GM18858 (cell line): ENCODE measurements around the gene NELL2.

Experiments
- ATAC-seq: cut with Tn5 transposase; IDR thresholded peaks from one replicate; pipeline ENCODE4 v1.9.1; 2021; ENCODE audit not compliant: unreplicated experiment

Gene NELL2

DNA sequence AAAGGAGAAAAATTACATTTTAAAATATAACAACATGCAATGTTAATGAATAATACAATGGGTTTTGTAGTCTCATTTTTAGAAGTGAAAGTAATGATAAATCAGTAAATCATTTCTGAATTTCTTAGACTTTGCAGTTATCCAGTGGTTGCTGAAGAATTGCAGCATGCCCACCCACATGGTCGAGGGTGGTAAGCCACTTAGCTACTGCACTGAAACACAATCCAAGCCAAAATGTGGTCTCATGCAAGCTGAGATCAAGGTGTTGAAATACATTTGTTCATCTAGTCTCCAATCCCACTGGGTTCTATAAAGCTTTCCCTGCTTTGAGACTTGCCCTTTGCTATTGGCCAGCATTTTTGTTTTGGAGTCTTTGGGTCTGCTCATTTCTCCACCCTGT lies 247.9 kb downstream of the NELL2 start:
- ATAC-seq: no peak

DNA sequence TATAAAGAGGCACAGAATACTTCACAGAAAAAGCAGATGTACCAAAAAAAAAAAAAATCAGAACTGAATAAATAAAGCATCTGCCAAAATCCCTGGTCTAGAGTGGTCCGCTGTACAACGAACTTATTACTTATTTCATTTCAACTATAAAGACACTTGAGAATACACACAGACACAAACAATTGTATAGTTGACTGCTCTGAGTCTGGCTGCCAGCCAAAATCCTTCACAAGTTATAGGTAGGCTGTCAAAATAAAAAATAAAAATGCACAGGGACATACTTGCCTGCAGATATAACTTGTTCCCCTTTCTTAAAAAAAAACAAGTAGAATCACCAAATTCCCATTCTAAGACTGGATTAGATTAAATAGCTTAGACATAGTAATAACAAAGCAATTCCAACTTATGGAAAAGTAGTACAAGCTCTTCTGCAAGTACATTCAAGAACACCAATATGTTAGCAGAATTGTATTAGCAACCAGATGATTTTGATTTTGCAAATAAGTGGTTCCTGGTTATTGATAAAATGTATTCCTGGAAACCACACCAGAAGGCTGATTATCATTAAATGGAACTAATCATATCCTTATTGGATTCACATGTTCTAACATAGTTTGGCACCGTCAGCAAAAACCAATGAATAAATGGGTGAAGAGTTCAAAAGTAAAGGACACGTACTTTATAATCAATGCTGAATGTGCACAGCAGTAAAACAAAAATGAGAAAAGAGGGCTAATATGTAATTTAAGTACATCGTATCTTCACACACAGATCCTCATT lies 248.5 kb downstream of the NELL2 start:
- ATAC-seq: no peak

DNA sequence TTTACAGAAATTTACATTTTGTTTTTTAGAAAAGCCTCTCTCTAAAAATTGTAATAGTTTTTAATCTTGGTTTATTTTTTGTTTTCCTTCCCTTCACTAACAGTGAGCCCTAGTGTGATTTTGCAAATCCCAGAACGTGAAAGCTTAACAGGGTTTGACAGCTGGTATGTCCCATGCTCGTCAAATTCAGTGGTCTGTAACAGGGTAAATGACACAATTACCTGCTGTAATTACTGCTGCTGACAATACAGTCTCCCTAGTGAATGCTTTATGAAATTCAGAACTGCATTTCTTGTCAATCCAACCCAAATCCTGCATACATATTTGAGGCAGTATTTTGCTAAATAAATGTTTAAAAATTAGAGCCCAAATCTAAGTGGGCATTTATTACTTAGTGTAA lies 249.2 kb downstream of the NELL2 start:
- ATAC-seq: no peak

DNA sequence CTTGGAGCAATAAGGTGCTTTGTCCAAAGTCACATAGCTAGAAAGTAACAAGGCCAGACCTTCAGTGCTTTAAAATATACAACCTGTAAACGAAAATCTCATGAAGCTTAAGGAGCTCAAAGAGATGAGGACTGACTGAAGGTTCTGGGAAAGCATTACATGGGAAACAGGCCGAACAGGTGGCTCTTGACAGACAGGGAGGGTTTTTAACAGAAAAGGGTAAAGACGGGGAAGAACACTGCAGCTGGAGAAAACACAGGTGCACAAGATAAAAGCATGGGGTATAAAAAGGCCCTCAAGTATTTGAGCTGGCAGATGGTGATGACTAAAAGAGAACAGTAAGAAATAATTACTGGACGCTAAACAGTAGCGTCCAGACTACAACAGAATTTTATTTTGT lies 257.2 kb downstream of the NELL2 start:
- ATAC-seq: no peak

DNA sequence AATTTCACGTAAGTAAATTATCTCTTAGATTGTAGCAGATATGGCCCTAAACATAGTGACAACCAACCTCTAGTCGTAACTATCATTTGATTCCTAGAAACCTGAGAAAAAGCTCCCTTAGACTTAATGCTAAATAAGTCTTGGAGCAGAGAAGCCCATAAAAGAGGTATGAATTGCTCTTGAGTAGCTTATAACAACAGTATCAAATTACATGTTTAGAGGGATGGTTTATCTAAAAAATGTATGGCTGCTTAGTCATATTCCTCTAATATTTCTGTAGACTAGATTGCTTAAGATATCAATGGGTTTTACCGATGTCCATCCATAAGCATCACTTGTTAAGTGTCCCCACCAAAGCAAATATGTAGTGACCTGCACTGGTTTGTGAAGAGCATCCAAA lies 259.7 kb downstream of the NELL2 start:
- ATAC-seq: no peak

DNA sequence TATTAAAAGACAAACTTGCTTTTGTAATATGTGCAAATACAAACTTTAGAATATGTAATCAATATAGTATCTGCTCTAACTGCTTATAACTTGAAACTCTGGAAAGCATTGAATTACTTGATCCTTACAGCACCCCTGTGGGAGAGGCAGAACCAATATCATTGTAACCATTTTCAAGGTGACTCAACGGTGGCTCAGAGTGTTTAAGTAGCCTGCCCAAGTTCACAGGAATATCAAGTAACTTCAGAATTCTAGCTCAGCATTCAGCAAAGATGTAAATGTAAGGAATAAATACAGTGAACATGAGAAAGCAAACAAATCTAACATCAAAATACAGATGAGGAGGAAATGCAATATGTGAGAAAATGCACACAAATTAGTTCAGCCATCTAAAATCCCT lies 264.6 kb downstream of the NELL2 start:
- no peak for ATAC-seq

DNA sequence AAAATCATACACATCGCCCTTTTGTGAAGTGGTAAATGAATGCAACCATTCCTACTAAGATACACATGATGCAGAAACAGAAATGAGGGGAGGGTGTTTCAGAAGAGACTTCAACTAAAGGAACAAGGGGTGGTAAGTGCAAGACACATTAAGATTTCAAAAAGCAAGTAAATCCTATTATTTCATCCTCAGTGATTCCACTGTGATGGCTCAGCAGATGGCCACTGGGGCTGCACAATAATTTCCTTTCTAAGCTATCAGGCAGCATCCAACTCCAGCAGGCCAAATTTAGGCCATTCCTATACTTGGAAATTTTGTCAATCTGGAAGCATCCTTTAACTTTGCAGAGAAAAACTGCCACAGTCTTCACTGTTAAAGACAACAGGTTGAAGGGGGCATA lies 272.4 kb downstream of the NELL2 start:
- no peak for ATAC-seq

DNA sequence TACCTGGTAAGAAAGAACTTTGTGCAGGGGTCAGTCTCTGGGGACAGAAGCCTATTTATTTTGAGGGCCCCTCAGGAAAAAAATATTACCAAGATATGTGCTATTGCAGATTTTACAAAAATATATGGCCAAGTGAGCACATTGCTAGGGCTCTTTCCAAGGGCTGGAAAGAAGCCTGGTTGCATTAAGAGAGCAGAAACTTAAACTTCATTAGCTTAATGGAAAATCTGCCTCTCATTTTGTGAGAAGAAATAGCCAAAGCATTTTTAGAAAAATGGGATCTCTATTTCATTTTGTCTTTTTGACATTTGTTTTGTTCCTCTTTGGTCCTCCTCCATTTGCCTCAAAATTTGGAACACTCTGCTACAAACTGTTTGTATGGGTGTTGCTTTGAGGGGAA lies 283.5 kb downstream of the NELL2 start:
- ATAC-seq: no peak

DNA sequence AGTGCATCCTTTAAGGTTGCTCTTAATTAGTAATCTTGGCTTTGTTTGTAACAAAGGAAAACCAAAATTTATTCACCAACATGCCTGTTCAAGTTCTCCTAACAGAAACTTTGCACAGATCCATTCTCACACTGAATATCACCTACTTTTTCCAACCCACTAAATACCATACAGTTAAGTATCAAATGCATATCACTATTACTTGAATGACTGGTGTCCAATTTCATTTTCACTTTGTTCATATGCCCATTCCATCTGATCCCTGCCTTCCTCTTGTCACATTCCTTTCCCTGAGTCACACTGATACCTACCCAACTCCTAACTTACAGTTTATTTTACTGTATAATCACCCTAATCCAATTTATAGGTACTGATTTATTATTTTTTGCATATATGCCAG lies 286.4 kb downstream of the NELL2 start:
- ATAC-seq: no peak

DNA sequence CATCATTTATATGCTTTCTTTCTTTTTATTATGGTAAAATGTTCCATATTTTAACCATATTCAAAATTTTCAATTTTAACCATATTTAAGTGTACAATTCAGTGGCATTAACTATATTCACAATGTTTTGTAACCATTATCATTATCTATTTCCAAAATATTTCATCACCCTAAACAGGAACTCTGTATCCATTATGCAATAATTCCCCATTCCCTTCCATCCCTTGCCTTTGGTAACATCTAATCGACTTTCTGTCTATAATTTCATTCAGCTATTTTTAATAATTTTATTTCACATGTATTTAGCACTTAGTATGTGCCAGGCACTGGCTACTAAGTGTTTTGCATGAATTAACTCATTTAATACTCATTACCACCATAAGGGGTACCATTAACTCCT lies 287.5 kb downstream of the NELL2 start:
- ATAC-seq: no peak

DNA sequence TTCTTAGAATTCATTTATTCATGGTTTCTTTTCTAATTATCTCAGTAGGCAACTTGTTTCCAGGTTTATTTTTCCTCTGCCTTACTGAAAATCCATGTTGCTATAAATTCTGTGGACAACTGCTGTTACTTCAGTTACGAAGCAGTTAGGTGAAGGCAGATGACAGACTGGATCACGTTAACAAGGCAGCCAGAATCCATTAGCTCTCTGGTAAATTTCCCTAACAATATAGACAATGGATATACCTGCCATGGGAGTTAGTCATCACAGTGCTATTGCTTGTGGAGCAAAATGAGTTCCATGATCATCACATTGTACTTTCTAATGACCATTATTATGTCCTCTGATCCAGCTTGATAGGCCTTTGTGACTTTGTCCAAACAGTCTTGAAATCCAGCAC lies 291.5 kb downstream of the NELL2 start:
- ATAC-seq: no peak

DNA sequence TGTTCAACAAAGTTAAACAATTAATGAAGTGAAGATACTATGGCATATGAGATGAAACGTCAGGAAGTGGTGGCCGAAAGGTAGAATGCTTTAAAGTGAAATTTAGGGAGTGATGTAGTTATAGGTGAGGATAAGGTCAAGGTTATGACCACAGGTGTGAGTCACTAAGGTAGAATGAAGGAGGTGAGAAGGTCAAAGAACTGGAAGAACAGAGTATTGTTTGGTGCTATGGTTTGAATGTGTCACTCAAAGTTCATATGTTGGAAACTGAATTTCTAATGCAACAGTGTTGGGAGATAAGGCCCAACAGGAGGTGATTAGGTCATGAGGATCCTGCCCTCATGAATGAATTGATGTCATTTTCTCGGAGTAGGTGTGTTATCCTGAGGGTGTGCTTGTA lies 293.6 kb downstream of the NELL2 start:
- no peak for ATAC-seq

DNA sequence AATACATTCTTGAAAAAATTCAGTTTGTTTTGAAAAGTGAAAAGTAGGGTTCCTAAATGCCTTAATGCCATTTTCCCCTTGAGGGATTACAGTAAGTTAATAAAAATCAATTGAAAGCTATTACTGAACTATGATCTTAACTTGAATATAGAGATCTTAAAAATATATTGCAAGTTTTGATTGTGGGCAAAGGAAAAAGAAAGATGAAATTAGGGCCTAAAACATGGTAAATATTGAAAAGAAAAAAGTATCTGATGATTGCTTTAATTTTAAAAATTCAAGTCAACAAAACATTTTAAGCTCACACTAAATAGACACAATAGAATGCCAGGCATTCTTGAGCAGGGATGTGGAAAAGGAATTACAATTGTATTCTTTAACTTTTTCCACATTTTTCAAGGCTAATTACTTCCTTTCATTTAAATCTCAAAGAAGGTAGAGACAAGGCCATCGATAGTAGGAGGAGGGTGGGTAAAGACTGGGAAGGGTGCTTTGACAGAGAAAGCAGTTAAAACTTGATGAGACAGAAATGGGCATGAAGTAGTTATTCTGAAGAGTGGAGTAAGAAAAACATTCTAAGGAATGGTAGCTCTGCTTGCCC lies 294.4 kb downstream of the NELL2 start:
- no peak for ATAC-seq

DNA sequence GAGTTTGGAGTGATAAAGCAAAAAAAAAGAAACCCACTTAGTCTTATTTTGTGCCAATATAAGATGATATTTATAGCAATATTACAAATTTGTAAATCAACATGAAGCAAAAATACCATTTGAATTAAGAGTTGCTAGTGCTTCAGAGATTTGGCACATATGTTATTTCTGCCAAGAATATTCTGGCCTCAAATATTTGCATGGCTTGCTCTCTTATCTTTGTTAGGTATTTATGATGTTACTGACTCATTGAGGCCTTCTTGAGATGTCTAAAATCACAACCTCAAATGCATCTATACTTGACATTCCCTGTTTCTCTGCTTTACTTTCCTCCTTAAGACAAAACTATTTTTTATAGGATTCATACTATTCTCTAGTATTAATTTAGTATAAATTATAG lies 301.5 kb downstream of the NELL2 start:
- ATAC-seq: no peak

DNA sequence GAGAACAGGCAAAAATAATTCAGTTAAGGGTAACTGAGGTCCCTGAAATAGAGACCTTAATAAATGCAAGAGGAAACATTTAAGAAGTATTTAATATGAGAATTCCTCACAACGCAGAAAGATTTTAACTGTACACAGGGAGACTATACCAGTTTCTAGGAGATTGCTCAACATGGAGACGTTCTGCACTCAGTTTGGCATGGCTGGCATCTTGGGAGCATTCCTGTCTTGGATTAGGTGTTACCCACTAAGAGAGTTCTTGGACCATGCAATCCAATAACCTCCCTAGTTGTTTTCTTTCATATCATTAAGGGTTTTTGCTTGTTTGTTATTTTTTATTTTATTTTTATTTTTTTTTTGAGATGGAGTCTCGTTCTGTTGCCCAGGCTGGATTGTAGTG lies 302.4 kb downstream of the NELL2 start:
- ATAC-seq: no peak

DNA sequence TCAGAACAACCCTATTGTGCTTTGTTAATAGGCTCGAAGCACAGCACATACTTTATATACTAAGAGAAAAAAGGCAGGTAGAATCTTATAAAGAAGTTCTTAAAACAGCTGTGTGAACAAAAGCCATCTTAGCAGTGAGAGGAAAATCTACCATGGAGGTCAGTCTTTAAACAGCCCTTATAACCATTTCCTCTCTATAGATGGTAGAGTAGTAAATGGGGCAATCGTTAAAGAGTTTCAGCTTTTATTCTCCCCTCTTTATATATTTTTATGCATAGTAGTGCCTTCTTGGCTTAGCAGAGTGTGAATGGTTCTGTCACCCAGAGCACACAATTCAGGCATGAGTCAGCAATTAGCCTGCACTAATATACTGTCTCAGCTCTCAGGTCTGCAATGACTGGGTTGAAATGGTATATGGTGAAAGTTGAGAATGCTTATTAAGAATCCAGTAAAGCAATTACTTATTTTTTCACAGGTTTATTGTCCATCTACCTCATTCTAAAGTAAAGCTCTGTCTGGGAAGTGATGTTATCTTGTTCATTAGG lies 305.0 kb downstream of the NELL2 start:
- no peak for ATAC-seq

DNA sequence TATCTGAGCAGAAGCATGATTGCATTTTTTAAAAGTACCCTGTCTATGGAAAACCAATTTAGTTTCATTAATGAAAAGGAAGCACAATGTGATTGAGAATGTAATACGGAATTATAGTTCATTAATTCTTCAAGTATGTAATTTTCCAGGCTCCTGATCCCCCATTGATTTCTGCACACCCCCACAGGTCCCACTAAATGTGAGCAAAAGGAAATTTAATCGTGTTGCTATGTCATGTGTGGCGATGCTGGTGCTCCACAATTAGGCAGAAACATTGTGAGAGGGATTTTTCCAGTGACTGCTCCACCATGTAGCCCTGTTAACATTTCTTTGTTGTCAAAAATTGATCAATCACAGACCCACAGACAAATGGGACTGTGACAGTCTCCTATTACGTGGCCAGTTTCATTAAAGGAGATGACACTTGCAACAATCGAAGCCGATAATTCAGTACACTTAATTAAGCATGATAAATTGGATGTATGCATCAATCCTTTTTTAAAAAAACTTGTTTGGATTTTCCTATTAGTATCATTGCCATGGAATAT lies 306.0 kb downstream of the NELL2 start:
- no peak for ATAC-seq

DNA sequence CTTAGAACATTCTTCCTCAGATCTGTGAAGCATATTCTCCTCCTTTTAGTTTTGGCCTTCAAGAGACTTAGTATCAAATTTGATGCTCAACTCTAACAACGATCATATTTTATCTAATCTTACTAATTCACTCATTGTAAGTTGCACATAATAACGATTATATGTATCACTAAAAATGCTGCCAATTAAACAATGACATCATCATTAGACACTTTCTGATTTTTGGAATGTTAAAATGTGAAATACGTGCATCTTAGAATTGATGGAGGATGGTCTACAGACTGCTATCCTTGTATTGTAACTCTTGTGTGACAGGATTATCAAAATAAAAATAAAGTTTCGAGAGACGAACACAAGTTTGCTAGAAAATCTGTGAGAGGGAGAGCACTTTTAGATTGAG lies 311.0 kb downstream of the NELL2 start:
- no peak for ATAC-seq

DNA sequence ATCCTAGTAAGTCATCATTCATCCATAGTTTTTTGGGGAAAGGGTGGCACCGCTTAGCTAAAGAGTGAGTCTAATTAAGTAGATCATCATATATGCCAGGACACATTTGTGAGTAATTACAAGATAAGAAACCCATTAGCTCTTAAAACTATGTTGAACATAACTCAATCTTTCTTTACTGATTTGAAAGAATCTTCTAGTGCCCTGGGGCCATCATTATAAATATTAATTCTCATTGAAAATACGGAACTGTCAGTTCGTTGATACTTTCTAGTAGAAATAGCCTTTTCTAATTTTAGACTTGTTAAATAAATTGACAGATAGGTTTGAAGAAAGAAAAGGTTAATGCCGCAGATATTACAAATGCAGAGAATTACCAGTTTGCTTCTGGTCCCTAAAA lies 312.6 kb downstream of the NELL2 start:
- no peak for ATAC-seq

DNA sequence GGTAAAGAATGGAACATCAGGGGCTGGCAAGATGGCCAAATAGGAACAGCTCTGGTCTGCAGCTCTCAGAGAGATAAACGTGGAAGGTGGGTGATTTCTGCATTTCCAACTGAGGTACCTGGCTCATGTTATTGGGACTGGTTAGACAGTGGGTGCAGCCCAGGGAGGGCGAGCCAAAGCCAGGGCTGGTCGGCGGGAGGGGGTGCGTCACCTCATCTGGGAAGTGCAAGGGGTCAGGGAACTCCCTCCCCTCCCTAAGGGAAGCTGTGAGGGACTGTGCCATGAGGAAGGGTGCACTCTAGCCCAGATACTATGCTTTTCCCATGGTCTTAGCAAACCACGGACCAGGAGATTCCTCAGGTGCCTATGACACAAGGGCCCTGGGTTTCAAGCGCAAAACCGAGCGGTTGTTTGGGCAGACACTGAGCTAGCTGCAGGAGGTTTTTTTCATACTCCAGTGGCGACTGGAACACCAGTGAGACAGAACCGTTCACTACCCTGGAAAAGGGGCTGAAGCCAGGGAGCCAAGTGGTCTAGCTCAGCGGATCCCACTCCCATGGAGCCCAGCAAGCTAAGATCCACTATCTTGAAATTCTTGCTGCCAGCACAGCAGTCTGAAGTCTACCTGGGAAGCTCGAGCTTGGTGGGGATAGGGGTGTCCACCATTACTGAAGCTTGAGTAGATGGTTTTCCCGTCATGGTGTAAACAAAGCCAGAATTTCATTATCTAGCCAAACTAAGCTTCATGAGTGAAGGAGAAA lies 317.6 kb downstream of the NELL2 start:
- no peak for ATAC-seq

DNA sequence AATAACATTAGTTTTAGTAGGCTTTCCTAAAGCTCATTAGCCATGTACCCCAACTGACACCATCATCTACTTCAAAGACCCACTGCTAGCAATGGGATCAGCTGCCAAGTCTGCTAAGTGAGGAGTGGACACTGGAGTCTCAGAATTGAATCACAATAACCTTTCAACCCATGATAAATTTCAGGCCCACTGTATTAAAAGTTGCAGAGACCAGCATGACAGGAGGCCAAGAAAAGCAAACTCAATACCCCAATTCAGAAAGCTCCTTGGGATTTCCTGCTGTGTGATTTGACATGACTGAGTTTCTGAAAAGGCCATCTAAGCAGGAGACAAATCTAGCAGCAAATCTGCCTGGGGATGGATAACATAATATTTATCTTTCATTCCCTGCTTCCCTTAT lies 320.7 kb downstream of the NELL2 start:
- ATAC-seq: no peak

DNA sequence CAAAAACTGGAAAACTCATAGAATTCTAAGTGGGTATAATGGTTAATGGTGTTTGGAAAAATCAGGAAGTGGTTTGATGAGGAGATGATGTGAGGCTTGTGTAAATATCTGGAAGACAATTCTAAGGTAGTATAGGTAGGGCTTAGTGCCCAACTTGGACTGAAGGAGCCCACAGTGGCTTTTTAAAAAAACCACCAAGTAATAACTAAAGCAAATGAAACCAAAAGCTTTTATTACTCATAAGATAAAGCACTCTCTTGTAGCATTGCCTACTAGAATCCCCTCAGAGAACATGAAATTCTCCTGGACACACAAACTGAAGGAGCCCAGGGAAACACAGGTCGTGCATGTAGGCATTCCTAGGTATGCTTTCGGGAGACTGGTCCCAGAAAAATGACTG lies 324.5 kb downstream of the NELL2 start:
- ATAC-seq: no peak
